ENCODE data around the gene PADI6.
A peak's percentile ranks its signal among the peaks of the same experiment; 100 is the strongest.

PADI6 gene

GRCh38 chr1:17438318-17439249 is 66.6 kb downstream of the PADI6 start:
- H3K4me3 ChIP-seq (replicated peaks in 1 of 2; ENCODE audit: low read depth in 2 of 2, low read length in 2 of 2) = peak overlapping the region; percentile 73 to 86
- DNase-seq (ENCODE audit: low read depth in 2 of 2) = peak; percentile 57 to 61
- TF ChIP-seq, protein P1, sequence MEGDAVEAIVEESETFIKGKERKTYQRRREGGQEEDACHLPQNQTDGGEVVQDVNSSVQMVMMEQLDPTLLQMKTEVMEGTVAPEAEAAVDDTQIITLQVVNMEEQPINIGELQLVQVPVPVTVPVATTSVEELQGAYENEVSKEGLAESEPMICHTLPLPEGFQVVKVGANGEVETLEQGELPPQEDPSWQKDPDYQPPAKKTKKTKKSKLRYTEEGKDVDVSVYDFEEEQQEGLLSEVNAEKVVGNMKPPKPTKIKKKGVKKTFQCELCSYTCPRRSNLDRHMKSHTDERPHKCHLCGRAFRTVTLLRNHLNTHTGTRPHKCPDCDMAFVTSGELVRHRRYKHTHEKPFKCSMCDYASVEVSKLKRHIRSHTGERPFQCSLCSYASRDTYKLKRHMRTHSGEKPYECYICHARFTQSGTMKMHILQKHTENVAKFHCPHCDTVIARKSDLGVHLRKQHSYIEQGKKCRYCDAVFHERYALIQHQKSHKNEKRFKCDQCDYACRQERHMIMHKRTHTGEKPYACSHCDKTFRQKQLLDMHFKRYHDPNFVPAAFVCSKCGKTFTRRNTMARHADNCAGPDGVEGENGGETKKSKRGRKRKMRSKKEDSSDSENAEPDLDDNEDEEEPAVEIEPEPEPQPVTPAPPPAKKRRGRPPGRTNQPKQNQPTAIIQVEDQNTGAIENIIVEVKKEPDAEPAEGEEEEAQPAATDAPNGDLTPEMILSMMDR (IDR thresholded peaks at IDR 0.05; ENCODE audit: low read depth, low read length) = no peak

DNA sequence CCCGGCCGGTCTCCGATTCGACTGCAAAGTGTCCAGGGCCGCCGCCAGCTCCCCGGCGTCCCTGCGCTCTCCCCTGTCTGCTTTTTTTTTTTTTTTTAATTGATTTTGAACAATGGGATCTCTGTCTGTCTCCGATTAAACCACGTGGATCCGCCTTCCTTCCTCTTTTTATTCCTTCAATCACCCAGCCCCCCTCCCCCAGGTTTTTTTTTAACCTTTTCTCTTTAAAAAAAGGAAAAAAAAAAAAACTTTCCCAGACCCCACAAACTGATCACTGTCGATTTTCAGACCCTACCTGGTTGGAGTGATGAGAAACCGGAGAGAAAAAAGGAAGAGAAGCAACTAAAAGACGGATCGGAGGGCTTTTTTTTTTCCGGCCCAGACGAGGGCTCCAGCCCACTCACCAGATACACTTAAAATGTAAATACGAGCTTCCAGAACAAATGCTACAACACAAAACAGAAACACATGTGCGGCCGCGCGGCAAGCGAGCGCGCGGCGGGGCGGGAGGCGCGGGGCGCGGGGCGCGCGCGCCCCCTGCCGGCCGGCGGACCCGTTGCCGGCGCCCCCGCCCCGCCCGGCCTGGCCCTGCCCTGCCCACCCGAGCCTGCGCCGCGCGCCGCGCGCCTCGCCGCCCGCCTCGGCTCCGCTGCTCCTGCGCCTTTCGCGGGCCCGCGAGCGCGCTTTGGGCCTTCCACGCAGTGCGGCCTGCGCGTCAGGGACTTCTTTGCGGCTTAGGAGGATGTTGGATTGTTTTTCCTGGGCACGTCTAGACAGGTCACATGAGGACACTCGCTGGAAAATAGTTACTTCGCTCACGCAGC is 67.5 kb downstream of the PADI6 start, which contains the start of gene RCC2:
TSS of gene RCC2 (minus strand) at position 428 of the 824 bp plus-strand sequence. CDS start 1,163 bp downstream, outside the sequence.
- peak within 1 kb of the TSS; percentile 73 to 86 for H3K4me3 ChIP-seq (replicated peaks in 1 of 2; ENCODE audit: low read depth in 2 of 2, low read length in 2 of 2)
- TF ChIP-seq, protein P1 (IDR thresholded peaks at IDR 0.05; ENCODE audit: low read depth, low read length) = no peak
- DNase-seq (ENCODE audit: low read depth in 2 of 2) = peak; percentile 76 to 81

DNA sequence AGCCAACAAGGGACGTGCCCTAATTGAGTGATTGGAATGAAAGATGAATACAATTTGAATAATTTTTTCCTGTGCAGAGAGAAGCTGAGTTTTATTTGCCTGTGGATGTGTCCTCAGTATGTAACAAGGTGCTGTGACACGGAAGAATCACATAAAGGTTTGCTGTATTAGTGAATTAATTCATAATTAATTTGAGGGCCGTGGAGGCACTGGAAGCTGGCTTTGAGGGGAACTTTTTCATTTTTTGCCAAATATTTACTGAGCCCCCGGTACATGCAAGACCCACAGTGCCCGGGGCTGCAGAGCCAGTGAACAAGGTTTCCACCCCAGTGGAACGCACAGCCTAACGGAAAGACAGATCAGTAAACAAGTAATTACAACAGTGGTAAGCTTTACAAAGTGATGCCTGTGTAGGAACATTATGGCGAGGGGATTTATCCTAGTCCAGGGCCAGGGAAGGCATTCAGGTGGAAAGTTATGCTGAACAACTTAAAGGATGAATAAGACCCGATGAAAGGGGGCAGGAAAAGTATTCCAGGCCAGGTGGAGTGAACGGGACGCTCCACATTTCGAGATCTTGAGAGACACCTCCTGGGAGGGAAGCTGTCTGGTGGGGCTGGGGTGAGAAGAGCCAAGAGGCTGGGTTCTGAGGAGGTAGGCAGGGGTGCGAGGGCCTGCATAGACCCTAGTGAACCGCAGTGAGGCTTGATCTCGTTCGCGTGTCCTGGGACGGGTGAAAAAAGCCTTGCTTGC is 68.3 kb downstream of the PADI6 start:
- TF ChIP-seq, protein P1 (IDR thresholded peaks at IDR 0.05; ENCODE audit: low read depth, low read length) = no peak
- DNase-seq (ENCODE audit: low read depth in 2 of 2) = no peak
- peak overlapping the region; percentile 38 to 57 for H3K4me3 ChIP-seq (replicated peaks in 1 of 2; ENCODE audit: low read depth in 2 of 2, low read length in 2 of 2)

- TF ChIP-seq, protein P1 (IDR thresholded peaks at IDR 0.05; ENCODE audit: low read depth, low read length) = no peak
- no peak for DNase-seq (ENCODE audit: low read depth in 2 of 2)
- no peak overlapping the region for H3K4me3 ChIP-seq (replicated peaks in 1 of 2; ENCODE audit: low read depth in 2 of 2, low read length in 2 of 2)
Measured at GRCh38 chr1:17440827-17441168, 68.8 kb downstream of the PADI6 start.

DNA sequence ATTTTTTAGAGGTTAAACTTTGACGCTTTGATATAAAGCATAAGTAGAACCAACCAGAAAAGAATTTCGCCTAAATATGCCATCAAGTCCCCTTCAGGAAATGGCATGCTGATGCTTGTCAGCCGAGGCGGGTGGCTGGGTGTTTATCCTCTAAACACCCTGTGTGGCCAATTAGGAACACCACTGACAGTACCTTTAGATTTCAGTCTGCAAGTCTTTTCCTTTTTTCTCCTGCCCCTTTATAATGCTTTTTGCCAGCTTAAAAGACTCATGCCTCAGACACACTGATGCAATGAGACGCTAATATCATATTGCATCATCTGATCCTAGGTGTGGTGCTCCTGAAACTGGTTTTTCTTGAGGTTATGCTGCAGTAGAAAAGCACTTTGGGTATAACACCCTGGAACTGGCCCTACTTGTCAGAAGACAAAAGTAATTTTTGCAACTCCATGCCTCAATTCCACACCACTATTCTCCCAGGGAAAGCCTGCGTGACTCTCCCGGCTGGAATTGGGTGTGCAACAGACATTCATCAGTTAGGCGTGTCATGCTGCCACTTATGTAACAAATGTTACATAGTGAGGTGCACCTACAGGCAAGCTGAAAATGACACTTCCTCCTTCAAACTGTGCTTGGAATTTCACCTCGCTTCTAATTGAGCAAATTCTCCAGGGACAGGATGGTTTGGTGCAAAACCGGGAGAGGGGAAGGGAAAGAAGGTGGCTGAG is 69.4 kb downstream of the PADI6 start:
- peak; percentile 29 to 65 for DNase-seq (ENCODE audit: low read depth in 2 of 2)
- TF ChIP-seq, protein P1 (IDR thresholded peaks at IDR 0.05; ENCODE audit: low read depth, low read length) = no peak
- no peak overlapping the region for H3K4me3 ChIP-seq (replicated peaks in 1 of 2; ENCODE audit: low read depth in 2 of 2, low read length in 2 of 2)

DNA sequence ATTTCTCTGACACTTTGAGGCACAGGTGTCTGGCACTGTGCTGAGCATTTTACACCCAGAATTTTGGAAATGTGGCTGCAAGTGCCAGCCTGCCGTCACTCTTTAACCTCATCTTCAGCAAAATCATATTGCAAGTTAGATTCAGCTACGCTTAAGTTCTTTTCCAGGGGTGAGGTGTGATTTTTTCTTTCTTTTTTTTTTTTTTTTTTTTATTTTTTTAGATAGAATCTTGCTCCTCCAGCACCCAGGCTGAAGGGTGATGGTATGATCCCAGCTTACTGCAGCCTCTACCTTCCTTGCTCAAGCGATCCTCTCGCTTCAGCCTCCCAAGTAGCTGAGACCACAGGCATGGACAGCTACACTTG is 70.0 kb downstream of the PADI6 start:
- H3K4me3 ChIP-seq (replicated peaks in 1 of 2; ENCODE audit: low read depth in 2 of 2, low read length in 2 of 2) = no peak overlapping the region
- no peak for DNase-seq (ENCODE audit: low read depth in 2 of 2)
- TF ChIP-seq, protein P1 (IDR thresholded peaks at IDR 0.05; ENCODE audit: low read depth, low read length) = no peak
